GM13976 (cell line): ENCODE results near the gene DYRK3.

Source experiments
- DNase-seq: peaks from one replicate; pipeline ENCODE4 v3.0.0; 2012; ENCODE audit warnings: low spot score
- CTCF ChIP-seq: IDR thresholded peaks from 2 replicates; pipeline ENCODE4 v1.5.1; 2012; ENCODE audit warnings: borderline replicate concordance, mild to moderate bottlenecking; ENCODE audit not compliant: insufficient read depth; ENCODE audit errors: extremely low read depth, missing control alignments, control extremely low read depth
- in situ Hi-C: fragments of 300-500 bp; cut with MboI; formaldehyde crosslinking; loops from one replicate; pipeline ENCODE4 v1.12.0; 2022; ENCODE audit warnings: low sequenced_read_pairs, mixed read lengths, inconsistent platforms; ENCODE audit not compliant: unreplicated experiment

The DYRK3 gene

GRCh38 chr1:206686478-206687249 is 51.3 kb downstream of the DYRK3 start:
- DNase-seq = peak; percentile 71
- in situ Hi-C loops = no loop called here

GRCh38 chr1:206687251-206687914 is 52.0 kb downstream of the DYRK3 start:
- in situ Hi-C loops = no loop called here
- DNase-seq = no peak
- TF ChIP-seq CTCF = no peak

More at GRCh38 chr1:206686478-206687249, 51.3 kb downstream of the DYRK3 start:
- TF ChIP-seq CTCF = no peak

- in situ Hi-C loops = no loop called here
- no peak for DNase-seq
- TF ChIP-seq CTCF = no peak
Measured at GRCh38 chr1:206687915-206688442, 52.6 kb downstream of the DYRK3 start.

- DNase-seq = no peak
- no peak for TF ChIP-seq CTCF
- in situ Hi-C loops = no loop called here
Measured at GRCh38 chr1:206690516-206690915, 55.2 kb downstream of the DYRK3 start.

- TF ChIP-seq CTCF = no peak
- in situ Hi-C loops = no loop called here
- DNase-seq = no peak
Measured at GRCh38 chr1:206691604-206692003, 56.3 kb downstream of the DYRK3 start.

GRCh38 chr1:206693029-206693428 is 57.7 kb downstream of the DYRK3 start:
- TF ChIP-seq CTCF = no peak
- in situ Hi-C loops = no loop called here
- DNase-seq = no peak
